H1 (cell line): ENCODE measurements around the gene IGFALS.

Experiments
- BRCA1 ChIP-seq: IDR thresholded peaks from 2 replicates; pipeline ENCODE4 v1.6.1; 2012; ENCODE audit warnings: low read depth, low read length, improper control_type of control experiment
- CHD1 ChIP-seq: IDR thresholded peaks from 2 replicates; pipeline ENCODE4 v1.6.1; 2012; ENCODE audit warnings: low read depth, low read length, improper control_type of control experiment
- CTCF ChIP-seq, 3 experiments: IDR thresholded peaks; 1 replicate in 2 of 3; 2 replicates in 1 of 3; pipeline versions ENCODE4 v1.5.1 to v1.6.1; 2011; ENCODE audit warnings: low read length in 3 of 3, mild to moderate bottlenecking in 3 of 3, inconsistent platforms in 2 of 3, low read depth in 1 of 3, moderate library complexity in 1 of 3; ENCODE audit not compliant: insufficient read depth in 1 of 3; ENCODE audit errors: control extremely low read depth in 1 of 3
- HDAC2 ChIP-seq, 2 experiments: fragments of 300-600 bp in 1 of 2; sonication (generic) in 1 of 2; IDR thresholded peaks; 2 replicates each; pipeline ENCODE4 v1.6.1; 2011 to 2012; ENCODE audit warnings: low read depth in 2 of 2, low read length in 2 of 2, mild to moderate bottlenecking in 2 of 2, moderate library complexity in 2 of 2, borderline replicate concordance in 1 of 2, inconsistent platforms in 1 of 2
- KDM1A ChIP-seq: fragments of 200-600, 300-600 bp; sonication (generic); IDR thresholded peaks from 2 replicates; pipeline ENCODE4 v1.7.1; 2016; ENCODE audit warnings: mild to moderate bottlenecking, low read length, borderline replicate concordance
- POLR2A ChIP-seq, 2 experiments: IDR thresholded peaks; 1 replicate in 1 of 2; 2 replicates in 1 of 2; pipeline ENCODE4 v1.6.1; 2011; ENCODE audit warnings: low read depth in 2 of 2, low read length in 2 of 2, mild to moderate bottlenecking in 2 of 2; ENCODE audit errors: control extremely low read depth in 1 of 2
- POLR2AphosphoS5 ChIP-seq: IDR thresholded peaks from 2 replicates; pipeline ENCODE4 v1.6.1; 2011; ENCODE audit warnings: low read depth, low read length
- POU5F1 ChIP-seq: IDR thresholded peaks from 2 replicates; pipeline ENCODE4 v1.6.1; 2011; ENCODE audit warnings: low read depth, mild to moderate bottlenecking, low read length, moderate library complexity
- TBP ChIP-seq: IDR thresholded peaks from 2 replicates; pipeline ENCODE4 v1.6.1; 2011; ENCODE audit warnings: low read depth, low read length, improper control_type of control experiment
- USF2 ChIP-seq: IDR thresholded peaks from 2 replicates; pipeline ENCODE4 v1.6.1; 2011; ENCODE audit warnings: low read length, improper control_type of control experiment

- no peak for TF ChIP-seq POLR2A (IDR thresholded peaks at IDR 0.05; ENCODE audit: control extremely low read depth in 1 of 2, low read depth in 2 of 2, low read length in 2 of 2)
- no peak for TF ChIP-seq POLR2AphosphoS5
- no peak for TF ChIP-seq USF2
- TF ChIP-seq CTCF (IDR thresholded peaks at IDR 0.05; ENCODE audit: control extremely low read depth in 1 of 3, insufficient read depth in 1 of 3, low read depth in 1 of 3, low read length in 3 of 3): peak; percentile 58 to 87 (median 66)
- TF ChIP-seq POU5F1: no peak
- TF ChIP-seq TBP: 0 out of 2 replicates have a peak, but pooled peaks have one; percentile 26
- no peak for TF ChIP-seq KDM1A
- peak in 1 of 2 experiments; percentile 64; a peak in 1 of 4 replicates for TF ChIP-seq HDAC2 (IDR thresholded peaks at IDR 0.05; ENCODE audit: borderline replicate concordance in 1 of 2, low read depth in 2 of 2, low read length in 2 of 2)
- TF ChIP-seq CHD1: no peak
- TF ChIP-seq BRCA1: no peak
Measured at GRCh38 chr16:1812732-1813163, 19.2 kb upstream of the IGFALS start.
